Activated CD8-positive, alpha-beta T cell treated with anti-CD3 and anti-CD28 coated beads for 36 hours (primary cell): ENCODE measurements around the gene ENC1. TPM values are rescaled to one million over a fixed set of nuclear protein-coding genes. Genes with fewer than 3 reads are reported as not detected.
A peak's percentile ranks its signal among the peaks of the same experiment; 100 is the strongest.

Source experiments
- ATAC-seq: fragments of 200-7000 bp; cut with Tn5 transposase; one replicate; pipeline ENCODE4 v1.10.0; 2021; ENCODE audit warnings: mild to moderate bottlenecking, moderate library complexity
- CTCF ChIA-PET: fragments of 350-600 bp; sonication (Branson Sonifier 250); formaldehyde crosslinking; loops from one replicate; lab custom pipeline; 2021; ENCODE audit warnings: antibody characterized with exemption; lab: Charles Lee
- POLR2A ChIA-PET: fragments of 350-600 bp; sonication (Branson Sonifier 250); formaldehyde crosslinking; loops from one replicate; lab custom pipeline; 2021; ENCODE audit warnings: antibody characterized with exemption; lab: Charles Lee
- DNase-seq: peaks from one replicate; pipeline ENCODE4 v3.0.0-alpha.2; 2020
- H3K27ac Mint-ChIP-seq: one replicate; pipeline ENCODE4 v1.8.0; 2021; ENCODE audit warnings: mild to moderate bottlenecking, mixed read lengths
- H3K27me3 Mint-ChIP-seq: one replicate; pipeline ENCODE4 v1.8.0; 2021; ENCODE audit warnings: mixed read lengths
- H3K36me3 Mint-ChIP-seq: one replicate; pipeline ENCODE4 v1.8.0; 2021; ENCODE audit warnings: low read depth, mixed read lengths
- H3K4me1 Mint-ChIP-seq: one replicate; pipeline ENCODE4 v1.8.0; 2021; ENCODE audit warnings: low read depth, mixed read lengths
- H3K4me3 Mint-ChIP-seq: one replicate; pipeline ENCODE4 v1.8.0; 2021; ENCODE audit warnings: mild to moderate bottlenecking, moderate library complexity, mixed read lengths
- H3K9me3 Mint-ChIP-seq: one replicate; pipeline ENCODE4 v1.8.0; 2021; ENCODE audit warnings: mixed read lengths
- intact Hi-C: fragments of 100-400 bp; cut with micrococcal nuclease; formaldehyde crosslinking; loops from one replicate; pipeline ENCODE4 v1.10.0; 2022
- total RNA-seq, 2 experiments: library from RNA; stranded (reverse); gene quantifications; one replicate each; pipeline ENCODE4 v1.2.3, GENCODE V29; 2021
- TF ChIP-seq, protein P1 (sequence below): fragments of 200-600 bp; IDR thresholded peaks from one replicate; pipeline ENCODE4 v1.8.0; 2022; ENCODE audit warnings: antibody characterized with exemption, mild to moderate bottlenecking

The ENC1 gene
- total RNA-seq, 2 experiments from 2014 or later = 0.16 to 0.60 TPM

DNA sequence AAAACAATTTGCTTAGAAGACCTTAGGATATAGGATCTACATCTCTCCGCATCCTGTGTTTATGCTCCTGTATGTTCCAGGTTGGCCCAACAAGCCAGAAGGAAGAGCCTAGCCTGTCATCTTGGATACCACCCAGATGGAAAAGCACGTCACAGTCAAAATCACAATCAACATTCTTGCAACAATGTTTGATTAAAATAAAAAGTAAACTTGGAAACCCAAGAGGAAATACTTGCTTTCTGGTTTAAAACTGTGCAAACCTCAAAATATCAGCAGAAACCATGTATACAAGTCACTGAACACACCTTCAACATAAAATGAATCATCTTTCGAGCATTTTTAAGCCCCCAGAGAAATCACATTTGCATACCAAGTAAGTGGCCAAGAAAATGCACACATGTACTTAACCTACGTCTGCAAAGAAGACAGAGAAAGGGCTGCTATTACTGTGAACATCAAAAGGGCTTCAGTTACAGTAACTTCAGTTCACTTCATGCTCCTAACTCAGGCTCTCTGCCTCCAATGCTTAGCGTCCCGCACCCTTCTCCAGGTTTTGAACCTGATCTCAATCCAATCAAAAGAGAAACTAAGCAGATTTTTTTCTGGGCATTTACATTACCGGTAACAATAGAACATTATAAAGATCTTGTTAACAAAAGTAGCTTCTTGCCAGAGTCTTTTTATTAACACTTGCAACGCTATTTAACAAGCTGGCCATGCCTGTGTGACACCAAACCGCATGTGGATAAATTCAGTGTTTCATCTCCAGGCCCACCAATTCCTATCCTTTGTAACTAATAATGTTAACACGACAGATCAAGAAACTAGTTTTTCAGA is 1.3 kb downstream of the ENC1 start:
- Mint-ChIP-seq H3K27me3 (peaks cover 37% of the 10 kb centered on the region), H3K4me3 (peak overlapping the region; percentile 74), H3K9me3 (no peaks in the 10 kb centered on the region), H3K36me3 (no peaks in the 10 kb centered on the region), H3K4me1 (peaks cover 30% of the 10 kb centered on the region), H3K27ac (no peak overlapping the region)
- CTCF ChIA-PET = interaction anchor here (0.7 to 2.5 kb wide), 5 partner anchors 15 to 737 kb away, joined by 3 to 7 read pairs (median 3); no protein-coding TSS in a partner anchor
- POLR2A ChIA-PET = interaction anchor here (0.6 kb wide), 2 partner anchors 12 to 121 kb away, joined by 3 read pairs; no protein-coding TSS in a partner anchor
- ATAC-seq = peak; percentile 29
- TF ChIP-seq, protein P1, sequence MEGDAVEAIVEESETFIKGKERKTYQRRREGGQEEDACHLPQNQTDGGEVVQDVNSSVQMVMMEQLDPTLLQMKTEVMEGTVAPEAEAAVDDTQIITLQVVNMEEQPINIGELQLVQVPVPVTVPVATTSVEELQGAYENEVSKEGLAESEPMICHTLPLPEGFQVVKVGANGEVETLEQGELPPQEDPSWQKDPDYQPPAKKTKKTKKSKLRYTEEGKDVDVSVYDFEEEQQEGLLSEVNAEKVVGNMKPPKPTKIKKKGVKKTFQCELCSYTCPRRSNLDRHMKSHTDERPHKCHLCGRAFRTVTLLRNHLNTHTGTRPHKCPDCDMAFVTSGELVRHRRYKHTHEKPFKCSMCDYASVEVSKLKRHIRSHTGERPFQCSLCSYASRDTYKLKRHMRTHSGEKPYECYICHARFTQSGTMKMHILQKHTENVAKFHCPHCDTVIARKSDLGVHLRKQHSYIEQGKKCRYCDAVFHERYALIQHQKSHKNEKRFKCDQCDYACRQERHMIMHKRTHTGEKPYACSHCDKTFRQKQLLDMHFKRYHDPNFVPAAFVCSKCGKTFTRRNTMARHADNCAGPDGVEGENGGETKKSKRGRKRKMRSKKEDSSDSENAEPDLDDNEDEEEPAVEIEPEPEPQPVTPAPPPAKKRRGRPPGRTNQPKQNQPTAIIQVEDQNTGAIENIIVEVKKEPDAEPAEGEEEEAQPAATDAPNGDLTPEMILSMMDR = no peak
- intact Hi-C loops = loop anchor here (2.0 kb wide), 1 partner anchor 60 kb away; no protein-coding TSS in a partner anchor
- no peak for DNase-seq

DNA sequence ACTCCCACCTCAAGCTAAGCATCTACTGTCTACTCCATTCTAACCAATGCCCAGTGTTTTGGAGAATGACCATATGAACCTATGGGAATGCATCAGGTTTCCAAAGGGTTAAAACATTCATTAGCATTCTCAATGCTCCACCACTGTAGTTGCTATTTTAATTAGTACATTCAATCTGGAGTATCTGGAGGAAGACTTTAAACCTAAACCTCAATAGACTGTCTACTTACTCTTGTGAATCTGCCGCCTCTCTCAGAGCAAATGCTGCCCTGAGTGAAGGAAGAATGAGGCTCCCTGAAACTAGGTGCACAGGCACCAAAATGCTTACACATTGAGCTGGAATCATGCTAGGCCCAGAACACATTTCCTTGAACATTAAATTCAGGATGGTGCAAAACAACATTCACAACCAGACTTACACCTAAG is 2.0 kb downstream of the ENC1 start:
- H3K4me3 Mint-ChIP-seq = no peak overlapping the region
- CTCF ChIA-PET = interaction anchor here (1.1 kb wide), 2 partner anchors 12 to 61 kb away, joined by 3 to 4 read pairs; no protein-coding TSS in a partner anchor
- intact Hi-C loops = loop anchor here (2.0 kb wide), 1 partner anchor 60 kb away; no protein-coding TSS in a partner anchor

DNA sequence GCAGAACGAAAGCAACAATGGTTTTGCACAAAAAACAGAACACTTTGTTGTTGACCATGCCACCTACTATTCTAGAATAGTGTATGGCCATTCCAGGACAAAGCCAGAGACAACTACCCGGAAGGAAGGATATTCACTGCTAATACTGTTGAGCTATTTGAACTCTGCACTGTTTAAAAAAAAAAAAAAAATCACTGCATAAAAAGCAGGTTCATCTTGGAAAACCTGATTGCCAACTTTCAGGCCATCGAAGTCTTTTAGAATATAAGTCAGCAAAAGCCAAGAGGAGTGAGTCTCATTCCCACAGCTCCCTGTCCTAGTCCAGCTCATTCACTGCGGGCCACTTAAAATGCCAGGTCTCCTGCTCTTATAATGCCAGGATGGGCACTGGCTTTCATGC is 4.0 kb downstream of the ENC1 start:
- no peak overlapping the region for H3K27ac Mint-ChIP-seq
- no peaks in the 10 kb centered on the region for H3K36me3 Mint-ChIP-seq
- TF ChIP-seq, protein P1 = no peak
- ChIA-PET POLR2A (no interaction called here), CTCF (no interaction called here)
- H3K27me3 Mint-ChIP-seq = peaks cover 22% of the 10 kb centered on the region
- no peaks in the 10 kb centered on the region for H3K9me3 Mint-ChIP-seq
- H3K4me3 Mint-ChIP-seq = no peak overlapping the region
- DNase-seq (no peak), ATAC-seq (no peak)
- peaks cover 31% of the 10 kb centered on the region for H3K4me1 Mint-ChIP-seq
- intact Hi-C loops = no loop called here

More for the DNA sequence above, 2.0 kb downstream of the ENC1 start:
- no peaks in the 10 kb centered on the region for H3K36me3 Mint-ChIP-seq
- H3K9me3 Mint-ChIP-seq = no peaks in the 10 kb centered on the region
- ATAC-seq (no peak), DNase-seq (no peak)
- peaks cover 34% of the 10 kb centered on the region for H3K27me3 Mint-ChIP-seq
- peaks cover 30% of the 10 kb centered on the region for H3K4me1 Mint-ChIP-seq
- H3K27ac Mint-ChIP-seq = no peak overlapping the region
- TF ChIP-seq, protein P1 = no peak
- POLR2A ChIA-PET = interaction anchor here (0.6 kb wide), 1 partner anchor 121 kb away, joined by 3 read pairs; no protein-coding TSS in a partner anchor

DNA sequence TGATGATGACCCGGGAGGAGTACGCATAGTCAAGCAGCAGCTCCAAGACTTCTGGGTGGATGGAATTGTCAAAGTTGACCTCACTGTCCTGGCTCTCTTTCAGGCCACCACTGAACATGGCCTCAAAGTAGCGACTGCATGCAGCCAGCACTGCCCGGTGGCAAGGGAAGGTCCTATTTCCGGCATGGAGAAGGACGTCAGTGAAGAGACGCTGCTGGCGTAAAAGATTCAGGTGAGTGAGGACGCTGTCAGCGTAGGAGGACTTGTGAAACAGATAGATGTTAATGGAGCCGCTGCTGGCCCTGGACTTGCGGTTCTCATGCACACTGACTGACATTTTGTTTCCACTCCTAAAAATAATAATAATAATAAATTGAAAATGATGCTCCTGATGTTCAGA is 4.4 kb downstream of the ENC1 start:
- Mint-ChIP-seq H3K4me3 (no peak overlapping the region), H3K27me3 (peaks cover 20% of the 10 kb centered on the region), H3K4me1 (peaks cover 31% of the 10 kb centered on the region), H3K27ac (no peak overlapping the region), H3K36me3 (no peaks in the 10 kb centered on the region), H3K9me3 (no peaks in the 10 kb centered on the region)
- POLR2A ChIA-PET = no interaction called here
- DNase-seq = no peak
- TF ChIP-seq, protein P1 = no peak
- CTCF ChIA-PET = no interaction called here
- intact Hi-C loops = no loop called here
- no peak for ATAC-seq
